ENCODE measurements around the gene DEPDC5. TPM values are rescaled to one million over a fixed set of nuclear protein-coding genes. Genes with fewer than 3 reads are reported as not detected.

The DEPDC5 gene
- total and polyA plus RNA-seq, 9 of the 15 experiments (the other 6 are each of a cell fraction or from before 2014, with no cell fraction given): 2.3 to 12.3 (median 10.7) TPM

DNA sequence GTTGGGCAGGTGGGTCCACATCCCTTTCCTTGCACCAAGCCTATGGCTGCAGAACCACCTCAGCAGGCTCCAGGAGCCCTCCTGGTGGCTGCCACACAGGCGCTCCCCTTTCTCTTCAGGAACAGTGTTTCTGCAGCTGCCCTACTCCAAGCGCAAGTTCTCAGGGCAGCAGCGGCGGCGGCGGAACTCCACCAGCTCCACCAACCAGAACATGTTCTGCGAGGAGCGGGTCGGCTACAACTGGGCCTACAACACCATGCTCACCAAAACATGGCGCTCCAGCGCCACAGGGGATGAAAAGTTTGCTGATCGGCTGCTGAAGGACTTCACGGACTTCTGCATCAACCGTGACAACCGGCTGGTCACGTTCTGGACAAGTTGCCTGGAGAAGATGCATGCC lies 152.3 kb downstream of the DEPDC5 start:
- H2AFZ ChIP-seq (ENCODE audit: low read depth, low read length): no peak overlapping the region
- CTCF ChIA-PET (ENCODE audit: low intra/inter-chr PET ratio): no interaction called here
- DNase-seq (ENCODE audit: extremely low read depth in 1 of 4, low spot score in 3 of 4): no peak
- H3K79me2 ChIP-seq (ENCODE audit: control insufficient read depth, insufficient read depth, low read length): no peaks in the 10 kb centered on the region
- H3K4me2 ChIP-seq (ENCODE audit: insufficient read depth, low read length): no peak overlapping the region
- ATAC-seq: no peak
- intact Hi-C loops (cut with micrococcal nuclease) (no loop called here), in situ Hi-C loops (cut with MboI) (no loop called here)
- TF ChIP-seq BCL6 (CRISPR knock-in tag; IDR thresholded peaks at IDR 0.05) (no peak), KAT7 (CRISPR knock-in tag; IDR thresholded peaks at IDR 0.05; ENCODE audit: borderline replicate concordance) (no peak), ZC3H11A (IDR thresholded peaks at IDR 0.05; ENCODE audit: low read depth, low read length) (no peak), KLF10 (CRISPR knock-in tag; IDR thresholded peaks at IDR 0.05) (no peak), MBD2 (IDR thresholded peaks at IDR 0.05; ENCODE audit: borderline replicate concordance, low read depth) (no peak), NFYB (IDR thresholded peaks at IDR 0.05; ENCODE audit: extremely low read depth, insufficient read length) (no peak), SRSF7 (optimal IDR thresholded peaks at IDR 0.05; ENCODE audit: low read depth, low read length) (no peak), POLR2A (conservative IDR thresholded peaks at IDR 0.05) (no peak), SIRT6 (IDR thresholded peaks at IDR 0.05; ENCODE audit: low read depth, low read length) (no peak), MEF2D (tag; conservative IDR thresholded peaks at IDR 0.05; ENCODE audit: low read depth) (no peak), FOXM1 (IDR thresholded peaks at IDR 0.05; ENCODE audit: low read depth) (no peak), FOXM1 (CRISPR knock-in tag; IDR thresholded peaks at IDR 0.05; ENCODE audit: low read depth) (no peak), ATF7 (IDR thresholded peaks at IDR 0.05) (no peak), BMI1 (IDR thresholded peaks at IDR 0.05; ENCODE audit: low read length) (no peak), ZNF280B (CRISPR knock-in tag; IDR thresholded peaks at IDR 0.05) (no peak), POU5F1 (IDR thresholded peaks at IDR 0.05; ENCODE audit: borderline replicate concordance, low read depth, low read length, partially characterized antibody) (no peak), ZNF324 (CRISPR knock-in tag; IDR thresholded peaks at IDR 0.05) (no peak), ZNF77 (CRISPR knock-in tag; IDR thresholded peaks at IDR 0.05) (no peak)
- TF ChIP-seq, protein P1, sequence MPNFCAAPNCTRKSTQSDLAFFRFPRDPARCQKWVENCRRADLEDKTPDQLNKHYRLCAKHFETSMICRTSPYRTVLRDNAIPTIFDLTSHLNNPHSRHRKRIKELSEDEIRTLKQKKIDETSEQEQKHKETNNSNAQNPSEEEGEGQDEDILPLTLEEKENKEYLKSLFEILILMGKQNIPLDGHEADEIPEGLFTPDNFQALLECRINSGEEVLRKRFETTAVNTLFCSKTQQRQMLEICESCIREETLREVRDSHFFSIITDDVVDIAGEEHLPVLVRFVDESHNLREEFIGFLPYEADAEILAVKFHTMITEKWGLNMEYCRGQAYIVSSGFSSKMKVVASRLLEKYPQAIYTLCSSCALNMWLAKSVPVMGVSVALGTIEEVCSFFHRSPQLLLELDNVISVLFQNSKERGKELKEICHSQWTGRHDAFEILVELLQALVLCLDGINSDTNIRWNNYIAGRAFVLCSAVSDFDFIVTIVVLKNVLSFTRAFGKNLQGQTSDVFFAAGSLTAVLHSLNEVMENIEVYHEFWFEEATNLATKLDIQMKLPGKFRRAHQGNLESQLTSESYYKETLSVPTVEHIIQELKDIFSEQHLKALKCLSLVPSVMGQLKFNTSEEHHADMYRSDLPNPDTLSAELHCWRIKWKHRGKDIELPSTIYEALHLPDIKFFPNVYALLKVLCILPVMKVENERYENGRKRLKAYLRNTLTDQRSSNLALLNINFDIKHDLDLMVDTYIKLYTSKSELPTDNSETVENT (CRISPR knock-in tag; IDR thresholded peaks at IDR 0.05): no peak
- TF ChIP-seq, protein P2, sequence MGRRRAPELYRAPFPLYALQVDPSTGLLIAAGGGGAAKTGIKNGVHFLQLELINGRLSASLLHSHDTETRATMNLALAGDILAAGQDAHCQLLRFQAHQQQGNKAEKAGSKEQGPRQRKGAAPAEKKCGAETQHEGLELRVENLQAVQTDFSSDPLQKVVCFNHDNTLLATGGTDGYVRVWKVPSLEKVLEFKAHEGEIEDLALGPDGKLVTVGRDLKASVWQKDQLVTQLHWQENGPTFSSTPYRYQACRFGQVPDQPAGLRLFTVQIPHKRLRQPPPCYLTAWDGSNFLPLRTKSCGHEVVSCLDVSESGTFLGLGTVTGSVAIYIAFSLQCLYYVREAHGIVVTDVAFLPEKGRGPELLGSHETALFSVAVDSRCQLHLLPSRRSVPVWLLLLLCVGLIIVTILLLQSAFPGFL (CRISPR knock-in tag; IDR thresholded peaks at IDR 0.05): no peak
- WGBS (ENCODE audit: insufficient coverage, low coverage, missing lambda C conversion rate): 87% methylated on average over 5 of the region's 16 CpGs
- no peaks in the 10 kb centered on the region for H3K9me3 ChIP-seq (replicated peaks; ENCODE audit: control insufficient read depth, insufficient read depth, low read depth, low read length)
- no peak overlapping the region for H3K9ac ChIP-seq (ENCODE audit: insufficient read depth in 1 of 2, low read depth in 2 of 2, low read length in 2 of 2)
- no peak overlapping the region for H3K4me3 ChIP-seq
- POLR2A ChIA-PET: interaction anchor here (1.0 kb wide), 1 partner anchor 13 kb away, joined by 4 read pairs; no protein-coding TSS in a partner anchor
- peaks cover 17% of the 10 kb centered on the region in 2 experiments for H3K4me1 ChIP-seq (replicated peaks in 1 of 2; ENCODE audit: control insufficient read depth in 2 of 2, insufficient read depth in 2 of 2, low read length in 2 of 2)
- H4K20me1 ChIP-seq (replicated peaks; ENCODE audit: control insufficient read depth, insufficient read depth, low read length): no peaks in the 10 kb centered on the region
- H3K36me3 ChIP-seq (ENCODE audit: control insufficient read depth, insufficient read depth, low read length): peaks cover 11% of the 10 kb centered on the region; the same call in 1 of the 3 replicates
- no peaks in the 10 kb centered on the region for H3K27me3 ChIP-seq (ENCODE audit: control insufficient read depth in 2 of 2, insufficient read depth in 2 of 2, low read length in 2 of 2)
- H3K27ac ChIP-seq (ENCODE audit: extremely low read depth, low read depth, low read length): no peak overlapping the region
- BruUV-seq (replicated peaks): no TSS peak
- no peaks in the 10 kb centered on the region for H3K9me1 ChIP-seq (ENCODE audit: control insufficient read depth, insufficient read depth, low read length)
- FAIRE-seq: no peak

Data from K562 (cell line).